HFF-Myc (cell line): ENCODE data around the gene PTPRN2.

ENCODE experiments used
- DNase-seq: peaks from one replicate; pipeline ENCODE4 v3.0.0-alpha.2; 2011; ENCODE audit warnings: low read depth; ENCODE audit errors: extremely low read depth
- H3K4me3 ChIP-seq: replicated peaks from 2 replicates; pipeline ENCODE4 v1.5.1; 2011; ENCODE audit warnings: low read depth, mild to moderate bottlenecking, control low read depth, low read length
- TF ChIP-seq, protein P1 (sequence below): IDR thresholded peaks from 2 replicates; pipeline ENCODE4 v1.5.1; 2012; ENCODE audit warnings: mild to moderate bottlenecking, low read depth, low read length, control low read depth; ENCODE audit errors: missing control alignments

Gene PTPRN2

DNA sequence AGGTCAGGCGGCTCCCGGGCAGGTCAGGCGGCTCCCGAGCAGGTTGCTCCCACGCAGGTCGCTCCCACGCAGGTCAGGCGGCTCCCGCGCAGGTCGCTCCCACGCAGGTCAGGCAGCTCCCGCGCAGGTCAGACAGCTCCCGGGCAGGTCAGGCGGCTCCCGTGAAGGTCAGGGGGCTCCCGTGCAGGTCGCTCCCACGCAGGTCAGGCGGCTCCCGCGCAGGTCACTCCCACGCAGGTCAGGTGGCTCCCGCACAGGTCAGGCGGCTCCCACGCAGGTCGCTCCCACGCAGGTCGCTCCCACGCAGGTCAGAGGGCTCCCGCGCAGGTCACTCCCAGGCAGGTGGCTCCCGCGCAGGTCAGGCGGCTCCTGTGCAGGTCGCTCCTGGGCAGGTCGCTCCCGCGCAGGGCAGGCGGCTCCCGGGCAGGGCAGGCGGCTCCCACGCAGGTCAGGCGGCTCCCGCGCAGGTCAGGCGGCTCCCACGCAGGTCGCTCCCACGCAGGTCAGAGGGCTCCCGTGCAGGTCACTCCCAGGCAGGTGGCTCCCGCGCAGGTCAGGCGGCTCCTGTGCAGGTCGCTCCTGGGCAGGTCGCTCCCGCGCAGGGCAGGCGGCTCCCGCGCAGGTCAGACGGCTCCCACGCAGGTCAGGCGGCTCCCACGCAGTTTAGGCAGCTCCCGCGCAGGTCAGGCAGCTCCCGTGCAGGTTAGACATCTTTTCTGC is 30.7 kb downstream of the PTPRN2 start:
- no peak overlapping the region for H3K4me3 ChIP-seq
- DNase-seq = no peak
- TF ChIP-seq, protein P1, sequence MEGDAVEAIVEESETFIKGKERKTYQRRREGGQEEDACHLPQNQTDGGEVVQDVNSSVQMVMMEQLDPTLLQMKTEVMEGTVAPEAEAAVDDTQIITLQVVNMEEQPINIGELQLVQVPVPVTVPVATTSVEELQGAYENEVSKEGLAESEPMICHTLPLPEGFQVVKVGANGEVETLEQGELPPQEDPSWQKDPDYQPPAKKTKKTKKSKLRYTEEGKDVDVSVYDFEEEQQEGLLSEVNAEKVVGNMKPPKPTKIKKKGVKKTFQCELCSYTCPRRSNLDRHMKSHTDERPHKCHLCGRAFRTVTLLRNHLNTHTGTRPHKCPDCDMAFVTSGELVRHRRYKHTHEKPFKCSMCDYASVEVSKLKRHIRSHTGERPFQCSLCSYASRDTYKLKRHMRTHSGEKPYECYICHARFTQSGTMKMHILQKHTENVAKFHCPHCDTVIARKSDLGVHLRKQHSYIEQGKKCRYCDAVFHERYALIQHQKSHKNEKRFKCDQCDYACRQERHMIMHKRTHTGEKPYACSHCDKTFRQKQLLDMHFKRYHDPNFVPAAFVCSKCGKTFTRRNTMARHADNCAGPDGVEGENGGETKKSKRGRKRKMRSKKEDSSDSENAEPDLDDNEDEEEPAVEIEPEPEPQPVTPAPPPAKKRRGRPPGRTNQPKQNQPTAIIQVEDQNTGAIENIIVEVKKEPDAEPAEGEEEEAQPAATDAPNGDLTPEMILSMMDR = no peak

DNA sequence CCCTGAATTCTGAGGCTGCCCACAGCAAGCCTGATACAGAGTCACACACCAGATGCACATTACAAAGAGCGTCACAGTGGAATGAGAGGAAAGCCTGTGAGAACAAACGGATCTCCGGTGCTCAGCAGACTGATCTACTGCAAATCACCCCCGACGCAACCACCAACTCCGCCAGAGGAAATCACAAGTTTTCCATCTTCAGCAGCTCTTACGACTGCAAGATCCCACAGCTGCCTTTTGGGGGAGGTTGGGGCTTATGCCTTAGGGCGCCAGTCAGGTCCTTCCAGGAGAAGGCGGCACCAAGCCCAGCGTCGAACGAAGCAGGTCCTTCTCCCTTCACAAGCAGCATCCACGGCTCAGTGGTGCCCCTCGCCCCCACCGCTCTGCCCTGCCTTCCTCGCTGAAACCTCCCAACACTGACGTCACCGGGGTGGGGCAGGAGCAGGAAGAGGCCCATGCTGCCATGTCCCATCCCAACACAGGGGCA is 32.5 kb downstream of the PTPRN2 start:
- H3K4me3 ChIP-seq = no peak overlapping the region
- TF ChIP-seq, protein P1 = no peak

DNA sequence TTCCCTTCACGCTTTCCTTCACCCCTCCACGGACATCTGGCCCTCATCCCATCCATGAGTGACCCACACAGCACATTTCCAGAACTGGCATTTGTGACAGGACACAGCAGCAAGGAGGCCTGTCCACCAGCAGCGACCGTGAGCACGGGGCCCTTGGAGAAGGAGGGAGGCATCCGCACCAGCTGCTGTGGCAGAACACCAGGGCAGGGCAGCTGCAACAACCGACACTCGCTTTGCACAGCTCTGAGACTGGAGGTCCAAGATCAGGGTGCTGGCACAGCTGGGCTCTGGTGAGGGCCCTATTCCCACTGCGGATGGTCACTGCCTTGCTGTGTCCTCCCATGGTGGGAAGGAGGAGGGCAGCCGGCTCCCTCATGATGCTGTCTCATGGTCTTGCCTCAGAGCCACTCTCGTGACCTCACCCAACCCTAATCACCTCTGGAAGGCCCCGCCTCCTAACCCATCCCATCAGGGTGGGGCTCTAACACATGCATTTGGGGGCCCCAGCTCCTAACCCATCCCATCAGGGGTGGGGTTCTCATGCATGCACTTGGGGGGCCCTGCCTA is 36.7 kb downstream of the PTPRN2 start:
- no peak overlapping the region for H3K4me3 ChIP-seq
- TF ChIP-seq, protein P1 = no peak
- DNase-seq = no peak

More for the DNA sequence above, 32.5 kb downstream of the PTPRN2 start:
- DNase-seq = no peak

DNA sequence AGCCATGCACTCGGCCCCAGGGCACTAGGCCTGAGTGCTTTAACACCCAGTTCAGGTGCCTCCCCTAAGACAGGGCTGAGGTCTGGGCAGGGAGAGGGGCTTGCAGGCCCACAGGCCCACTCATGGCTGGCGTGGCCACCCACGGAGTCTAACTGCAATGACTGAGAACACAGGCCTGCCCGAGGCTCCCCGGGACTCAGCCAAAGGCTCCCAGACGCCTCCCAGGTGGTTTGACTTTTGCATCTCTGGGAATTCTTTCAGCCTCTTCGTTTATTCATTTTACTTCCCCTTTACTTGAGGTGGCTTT is 37.3 kb downstream of the PTPRN2 start:
- DNase-seq = no peak
- TF ChIP-seq, protein P1 = no peak
- no peak overlapping the region for H3K4me3 ChIP-seq

DNA sequence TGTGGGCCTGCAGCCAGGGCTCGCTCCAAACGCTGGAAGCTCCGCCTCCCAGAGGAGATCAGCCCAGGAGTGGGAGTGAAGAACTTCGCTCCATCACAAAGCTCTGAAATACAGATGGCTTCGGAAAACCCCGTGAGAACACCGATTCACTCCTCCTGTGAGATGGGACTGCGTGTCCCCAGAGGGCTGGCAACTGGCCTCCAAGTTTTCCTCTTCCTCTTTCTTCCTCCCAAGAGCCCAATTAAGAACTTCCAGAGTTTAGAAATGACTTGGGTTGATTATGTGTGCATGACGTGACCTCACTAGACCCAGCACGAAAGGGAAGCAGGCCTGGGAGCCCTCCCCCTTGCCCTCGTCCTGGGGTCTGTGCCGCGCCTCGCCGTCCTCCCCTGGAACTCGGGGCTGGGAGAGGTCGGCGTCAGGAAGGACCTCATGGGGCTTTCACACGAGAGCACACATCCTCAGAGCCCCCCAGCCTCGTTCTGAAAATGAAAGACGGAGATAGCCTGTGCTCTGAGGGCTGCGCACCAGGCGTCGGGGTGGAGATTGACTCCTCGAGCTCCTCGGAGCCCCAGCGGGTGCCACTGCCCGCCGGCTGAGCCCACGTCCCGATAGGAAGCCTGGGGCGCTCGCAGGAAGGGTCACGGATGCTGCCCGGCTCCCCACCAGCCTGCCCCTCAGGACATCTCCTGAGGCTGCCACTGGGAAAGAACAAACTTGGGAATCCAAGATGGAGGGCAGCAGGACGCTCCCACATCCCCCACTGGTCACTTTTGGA is 37.8 kb downstream of the PTPRN2 start:
- H3K4me3 ChIP-seq = no peak overlapping the region
- TF ChIP-seq, protein P1 = no peak
- no peak for DNase-seq

DNA sequence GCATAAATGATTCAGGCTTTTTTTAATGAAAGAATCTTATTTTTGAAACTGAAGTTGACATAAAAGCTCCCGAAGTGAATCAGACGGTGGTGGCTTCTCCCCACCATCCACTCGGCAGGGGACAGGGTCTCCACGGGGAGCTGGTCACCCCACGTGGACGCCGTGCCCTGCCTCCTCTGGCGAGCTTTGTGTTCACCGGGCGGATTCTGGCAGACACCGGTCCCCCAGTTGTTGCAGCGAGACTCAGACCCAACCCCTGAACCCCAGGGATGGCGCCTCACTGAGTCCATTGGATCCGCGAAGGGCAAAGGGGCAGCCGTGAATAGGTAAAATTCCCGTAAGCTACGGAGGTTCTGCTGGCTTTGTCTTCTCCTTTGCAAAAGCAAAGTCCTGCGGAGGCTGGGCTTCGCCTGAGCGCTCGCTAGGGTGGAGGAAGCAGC is 38.4 kb downstream of the PTPRN2 start:
- DNase-seq = no peak
- H3K4me3 ChIP-seq = no peak overlapping the region
- TF ChIP-seq, protein P1 = no peak
